Lung (tissue), 12 donors: ENCODE measurements around the gene GCNT4. TPM values are rescaled to one million over a fixed set of nuclear protein-coding genes. Genes with fewer than 3 reads are reported as not detected.
A peak's percentile ranks its signal among the peaks of the same experiment; 100 is the strongest.

ENCODE experiments used
- ATAC-seq: fragments of 200-7000 bp; cut with Tn5 transposase; one replicate; pipeline ENCODE4 v1.9.1; 2020; ENCODE audit warnings: moderate number of reproducible peaks; ENCODE audit not compliant: insufficient read depth, low FRiP score
- DNase-seq, 3 donors: peaks; one replicate each; pipeline ENCODE4 v3.0.0-alpha.2; 2013 to 2017
- H3K27ac ChIP-seq, 2 donors: one replicate each; pipeline ENCODE4 v1.5.1; 2013; ENCODE audit warnings: mild to moderate bottlenecking in 2 of 2, moderate library complexity in 2 of 2, control low read depth in 1 of 2, inconsistent platforms in 1 of 2, low read depth in 1 of 2, low read length in 1 of 2
- H3K27me3 ChIP-seq, 3 donors: one replicate each; pipeline ENCODE4 v1.5.1; 2013; ENCODE audit warnings: low read length in 2 of 3; ENCODE audit not compliant: control insufficient read depth in 3 of 3, insufficient read depth in 3 of 3
- H3K36me3 ChIP-seq, 4 donors: one replicate each; pipeline ENCODE4 v1.5.1; 2013; ENCODE audit warnings: low read length in 4 of 4, mild to moderate bottlenecking in 1 of 4, moderate library complexity in 1 of 4; ENCODE audit not compliant: control insufficient read depth in 4 of 4, insufficient read depth in 4 of 4
- H3K4me1 ChIP-seq, 5 donors: one replicate each; pipeline ENCODE4 v1.5.1; 2013; ENCODE audit warnings: low read length in 5 of 5, mild to moderate bottlenecking in 2 of 5, moderate library complexity in 1 of 5; ENCODE audit not compliant: control insufficient read depth in 5 of 5, insufficient read depth in 5 of 5
- H3K4me3 ChIP-seq: one replicate; pipeline ENCODE4 v1.5.1; 2013; ENCODE audit warnings: mild to moderate bottlenecking, control low read depth, moderate library complexity
- H3K9ac ChIP-seq, 2 donors: one replicate each; pipeline ENCODE4 v1.5.1; 2013; ENCODE audit warnings: low read length in 2 of 2, control low read depth in 1 of 2; ENCODE audit not compliant: insufficient read depth in 1 of 2
- H3K9me3 ChIP-seq, 4 donors: one replicate each; pipeline ENCODE4 v1.5.1; 2013; ENCODE audit warnings: low read length in 3 of 4, mild to moderate bottlenecking in 1 of 4, moderate library complexity in 1 of 4; ENCODE audit not compliant: control insufficient read depth in 4 of 4, insufficient read depth in 3 of 4
- WGBS, 2 donors: extraction: QIAGEN DNeasy Blood & Tissue Kit; methylation state at CpG; one replicate each; pipeline ENCODE4 v1.1.7; 2013; 5-methylcytosine and 5-hydroxymethylcytosine counted together
- polyA plus RNA-seq, 2 donors: library from polyadenylated mRNA; stranded (reverse); fragments of 200-250 nt; gene quantifications; one replicate each; pipeline ENCODE4 v1.2.1, GENCODE V29; 2013
- total RNA-seq, 2 donors: library from RNA; depleted of rRNA in 1 of 2; stranded (reverse); fragments of >200 nt in 1 of 2; gene quantifications; one replicate each; pipeline ENCODE4 v1.2.1, GENCODE V29; 2014 to 2021
- TF ChIP-seq, protein P1 (sequence below): IDR thresholded peaks from 2 replicates; pipeline ENCODE4 v1.5.1; 2012; ENCODE audit warnings: mild to moderate bottlenecking; ENCODE audit errors: control extremely low read depth, extremely low read depth
- donor health status: control.
- donor health status: control.
- donor health status: Bipolar disorder and iron deficiency.
- donor health status: healthy.
- donor health status: DM: yes; HTN: yes; CAD: no.

Gene GCNT4
- total and polyA plus RNA-seq, 4 donors: 0.54 to 2.8 (median 1.2) TPM

DNA sequence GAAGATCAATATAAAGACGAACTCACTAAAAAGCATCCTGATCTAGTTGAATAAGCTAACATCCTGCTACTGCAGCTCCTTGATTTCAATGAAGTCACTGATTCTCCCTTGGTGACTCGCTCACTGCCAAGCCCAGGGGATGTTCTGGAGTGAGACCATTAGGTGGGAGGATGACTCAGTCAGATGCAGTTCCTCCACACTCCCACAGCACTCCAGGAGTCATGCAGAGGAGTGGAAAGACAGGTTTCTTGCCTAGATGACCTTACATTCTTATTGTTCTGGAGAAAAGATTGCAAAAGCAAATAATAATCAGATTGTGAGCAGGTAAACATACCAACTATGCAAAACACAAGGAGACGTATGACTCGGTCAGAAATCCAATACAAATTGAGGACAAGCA, 15.3 kb downstream of the GCNT4 start:
- no peak overlapping the region for H3K9ac ChIP-seq
- no peaks in the 10 kb centered on the region for H3K36me3 ChIP-seq
- no peaks in the 10 kb centered on the region for H3K27me3 ChIP-seq
- H3K4me3 ChIP-seq: no peak overlapping the region
- 71 to 79% methylated on average over 4 of the region's 4 CpGs for WGBS, 2 donors
- TF ChIP-seq, protein P1, sequence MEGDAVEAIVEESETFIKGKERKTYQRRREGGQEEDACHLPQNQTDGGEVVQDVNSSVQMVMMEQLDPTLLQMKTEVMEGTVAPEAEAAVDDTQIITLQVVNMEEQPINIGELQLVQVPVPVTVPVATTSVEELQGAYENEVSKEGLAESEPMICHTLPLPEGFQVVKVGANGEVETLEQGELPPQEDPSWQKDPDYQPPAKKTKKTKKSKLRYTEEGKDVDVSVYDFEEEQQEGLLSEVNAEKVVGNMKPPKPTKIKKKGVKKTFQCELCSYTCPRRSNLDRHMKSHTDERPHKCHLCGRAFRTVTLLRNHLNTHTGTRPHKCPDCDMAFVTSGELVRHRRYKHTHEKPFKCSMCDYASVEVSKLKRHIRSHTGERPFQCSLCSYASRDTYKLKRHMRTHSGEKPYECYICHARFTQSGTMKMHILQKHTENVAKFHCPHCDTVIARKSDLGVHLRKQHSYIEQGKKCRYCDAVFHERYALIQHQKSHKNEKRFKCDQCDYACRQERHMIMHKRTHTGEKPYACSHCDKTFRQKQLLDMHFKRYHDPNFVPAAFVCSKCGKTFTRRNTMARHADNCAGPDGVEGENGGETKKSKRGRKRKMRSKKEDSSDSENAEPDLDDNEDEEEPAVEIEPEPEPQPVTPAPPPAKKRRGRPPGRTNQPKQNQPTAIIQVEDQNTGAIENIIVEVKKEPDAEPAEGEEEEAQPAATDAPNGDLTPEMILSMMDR: no peak
- H3K9me3 ChIP-seq: peaks cover 0 to 2% (median 0%) of the 10 kb centered on the region in 4 donors
- H3K27ac ChIP-seq: no peak overlapping the region
- peak; percentile 74 for ATAC-seq
- no peak for DNase-seq
- peaks cover 0 to 2% (median 0%) of the 10 kb centered on the region in 5 donors for H3K4me1 ChIP-seq

- Histone ChIP-seq H3K4me1 (peaks cover 0 to 2% (median 0%) of the 10 kb centered on the region in 5 donors), H3K4me3 (no peak overlapping the region), H3K36me3 (no peaks in the 10 kb centered on the region), H3K27ac (peak overlapping the region in 1 of 2 donors; percentile 27), H3K9me3 (peaks cover 0 to 2% (median 0%) of the 10 kb centered on the region in 4 donors), H3K9ac (no peak overlapping the region), H3K27me3 (no peaks in the 10 kb centered on the region)
- WGBS, 2 donors: 47 to 49% methylated on average over 6 of the region's 6 CpGs
- ATAC-seq (peak; percentile 56), DNase-seq (peak in 1 of 3 donors; percentile 29)
- TF ChIP-seq, protein P1: no peak
Measured at GRCh38 chr5:75034137-75034739, 18.1 kb downstream of the GCNT4 start.

DNA sequence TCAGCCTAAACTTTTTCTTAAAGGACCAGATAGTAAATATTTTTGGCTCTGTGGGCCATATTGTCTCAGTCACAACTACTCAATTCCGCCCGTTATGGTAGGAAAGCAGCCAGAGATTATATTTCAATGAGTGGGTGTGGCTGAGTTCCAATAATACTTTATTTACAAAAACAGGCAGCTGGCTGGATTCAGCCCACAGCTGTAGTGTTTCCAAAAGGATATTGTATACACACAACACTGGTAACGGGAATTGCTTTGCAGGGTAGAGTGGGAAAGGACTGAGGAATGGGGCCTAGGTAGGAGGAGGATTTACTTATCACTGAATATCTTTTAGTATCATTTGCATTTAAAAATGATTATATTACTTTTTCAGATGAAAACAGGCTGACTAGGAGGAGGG, 21.0 kb downstream of the GCNT4 start:
- ATAC-seq (no peak), DNase-seq (peak in 1 of 3 donors; percentile 22)
- Histone ChIP-seq H3K9ac (no peak overlapping the region), H3K4me3 (no peak overlapping the region), H3K27ac (no peak overlapping the region), H3K36me3 (no peaks in the 10 kb centered on the region), H3K9me3 (peaks cover 0 to 2% (median 0%) of the 10 kb centered on the region in 4 donors), H3K27me3 (no peaks in the 10 kb centered on the region), H3K4me1 (peaks cover 0 to 2% (median 0%) of the 10 kb centered on the region in 5 donors)
- WGBS, 2 donors: 37 to 55% methylated on average over 3 of the region's 3 CpGs
- TF ChIP-seq, protein P1: no peak
